ENCODE measurements around the gene ANXA7.

GRCh38 chr10:73439605-73440312 is 25.9 kb upstream of the ANXA7 start:
- no peak for TF ChIP-seq CTCF (IDR thresholded peaks at IDR 0.05; ENCODE audit: extremely low read depth in 1 of 2, insufficient read depth in 1 of 2, low read depth in 1 of 2, low read length in 2 of 2)
- no peak for TF ChIP-seq EZH2 (IDR thresholded peaks at IDR 0.05; ENCODE audit: borderline replicate concordance, low read depth, low read length, severe bottlenecking)
- TF ChIP-seq POLR2A (IDR thresholded peaks at IDR 0.05; ENCODE audit: low read depth, low read length): no peak

All from endothelial cell of umbilical vein (primary cell).